ENCODE data around the gene LGALS1. TPM values are rescaled to one million over a fixed set of nuclear protein-coding genes. Genes with fewer than 3 reads are reported as not detected.
A peak's percentile ranks its signal among the peaks of the same experiment; 100 is the strongest.

LGALS1 gene
- 1,340 TPM for total RNA-seq

- peak; percentile 98 for DNase-seq
Observed at GRCh38 chr22:37674951-37675929, at the start of gene LGALS1. TSS of gene LGALS1 (plus strand) at chr22:37675636. CDS start at chr22:37675703, 67 bp downstream.

DNA sequence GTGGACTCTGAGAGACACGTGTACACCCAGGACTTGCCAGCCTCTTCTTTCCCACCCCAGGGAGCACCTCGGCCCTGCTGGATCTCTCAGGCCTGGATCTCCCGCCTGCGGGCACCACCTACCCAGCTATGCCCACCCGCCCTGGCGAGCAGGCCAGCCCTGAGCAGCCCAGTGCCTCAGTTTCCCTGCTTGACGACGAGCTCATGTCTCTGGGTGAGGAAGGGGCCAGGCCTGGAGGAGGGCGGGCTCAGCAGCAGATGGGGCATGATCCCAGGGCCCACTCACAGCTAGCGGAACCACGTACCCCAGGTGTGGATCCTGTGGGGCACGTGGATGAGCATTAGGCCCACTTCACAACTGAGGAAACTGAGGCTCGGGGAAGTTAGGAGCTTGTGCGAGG, 49.7 kb upstream of the LGALS1 start:
- no peak for DNase-seq

GRCh38 chr22:37626144-37626543, 49.3 kb upstream of the LGALS1 start:
- DNase-seq: no peak

- DNase-seq: no peak
Observed at GRCh38 chr22:37626556-37627075, 48.8 kb upstream of the LGALS1 start.

DNA sequence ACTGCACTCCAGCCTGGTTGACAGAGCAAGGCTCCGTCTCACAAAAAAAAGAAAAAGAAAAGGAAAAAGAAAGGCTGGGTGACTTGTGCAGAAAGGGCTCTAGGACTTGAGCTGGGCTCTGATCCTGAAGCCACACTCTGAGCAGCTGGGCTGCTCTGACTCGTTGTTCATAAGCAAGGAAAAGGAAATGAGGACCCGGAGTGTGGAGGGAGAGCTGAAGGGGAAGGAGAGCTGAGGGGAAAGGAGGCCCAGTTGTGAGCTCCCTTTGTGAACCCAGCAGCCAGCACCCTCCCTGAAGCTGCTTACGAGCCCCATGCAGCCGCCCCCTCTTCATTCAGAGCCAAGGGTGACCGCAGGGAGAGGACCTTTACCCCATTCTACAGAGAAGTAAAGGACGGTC, 48.3 kb upstream of the LGALS1 start:
- no peak for DNase-seq

DNA sequence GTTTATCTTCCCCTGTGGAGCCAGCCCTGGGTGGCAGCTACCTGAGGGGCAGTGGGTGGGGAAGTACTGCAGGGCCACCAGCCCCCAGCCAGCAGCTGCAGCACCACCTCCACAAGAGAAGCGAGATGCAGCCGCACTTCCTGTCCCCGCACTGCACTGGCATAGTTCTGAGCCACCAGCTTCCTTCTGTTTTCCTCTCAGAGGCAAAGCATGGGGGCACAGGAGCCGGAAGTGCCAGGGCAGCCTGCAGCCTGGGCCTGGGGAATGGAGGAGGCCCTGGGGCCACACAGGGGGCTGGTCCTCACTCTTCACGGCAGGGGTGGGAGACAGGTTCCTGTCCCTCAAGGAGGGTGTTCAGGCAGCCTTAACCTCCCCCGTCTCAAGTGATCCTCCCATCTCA, 47.9 kb upstream of the LGALS1 start:
- no peak for DNase-seq

GRCh38 chr22:37628830-37629229, 46.6 kb upstream of the LGALS1 start:
- no peak for DNase-seq

DNA sequence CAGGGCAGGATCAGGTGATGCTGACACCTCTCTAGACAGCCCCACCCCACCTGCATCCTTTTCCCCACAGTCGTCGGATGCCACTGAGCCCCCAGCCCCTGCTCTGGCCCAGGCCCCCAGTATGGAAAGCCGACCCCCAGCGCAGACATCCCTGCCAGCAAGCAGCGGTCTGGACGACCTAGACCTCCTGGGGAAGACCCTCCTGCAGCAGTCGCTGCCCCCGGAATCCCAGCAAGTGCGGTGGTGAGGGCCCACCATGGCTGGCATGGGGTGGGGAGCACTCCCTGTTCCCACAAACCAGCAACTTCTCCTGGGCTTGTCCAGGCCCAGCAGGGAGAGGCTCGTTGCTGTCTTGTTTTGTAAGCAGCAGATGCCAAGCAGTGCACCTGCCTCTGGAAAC, 45.5 kb upstream of the LGALS1 start:
- no peak for DNase-seq

DNA sequence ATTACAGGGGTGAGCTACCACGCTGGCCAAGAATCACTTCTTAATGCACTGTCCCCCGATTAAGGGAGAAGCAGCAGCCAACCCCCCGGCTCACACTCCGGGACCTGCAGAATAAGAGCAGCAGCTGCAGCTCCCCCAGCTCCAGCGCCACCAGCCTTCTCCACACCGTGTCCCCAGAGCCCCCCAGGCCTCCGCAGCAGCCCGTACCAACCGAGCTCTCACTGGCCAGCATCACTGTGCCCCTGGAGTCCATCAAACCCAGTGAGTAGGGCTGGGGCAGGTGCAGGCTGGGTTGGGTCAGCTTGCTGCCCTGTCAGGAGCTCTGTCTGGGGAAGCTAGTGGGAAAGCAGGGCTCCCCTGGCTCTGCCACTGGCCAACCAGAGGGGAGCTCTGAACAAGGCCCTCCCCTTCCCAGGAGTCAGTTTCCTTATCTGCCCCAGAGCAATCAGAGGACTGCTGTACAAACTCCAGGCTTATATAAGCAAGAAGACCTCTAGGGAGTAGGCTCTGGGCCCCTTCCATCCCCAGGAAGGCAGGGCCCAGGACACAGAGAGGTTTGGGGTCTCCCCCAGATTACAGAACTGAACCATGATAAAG, 44.5 kb upstream of the LGALS1 start:
- no peak for DNase-seq

DNA sequence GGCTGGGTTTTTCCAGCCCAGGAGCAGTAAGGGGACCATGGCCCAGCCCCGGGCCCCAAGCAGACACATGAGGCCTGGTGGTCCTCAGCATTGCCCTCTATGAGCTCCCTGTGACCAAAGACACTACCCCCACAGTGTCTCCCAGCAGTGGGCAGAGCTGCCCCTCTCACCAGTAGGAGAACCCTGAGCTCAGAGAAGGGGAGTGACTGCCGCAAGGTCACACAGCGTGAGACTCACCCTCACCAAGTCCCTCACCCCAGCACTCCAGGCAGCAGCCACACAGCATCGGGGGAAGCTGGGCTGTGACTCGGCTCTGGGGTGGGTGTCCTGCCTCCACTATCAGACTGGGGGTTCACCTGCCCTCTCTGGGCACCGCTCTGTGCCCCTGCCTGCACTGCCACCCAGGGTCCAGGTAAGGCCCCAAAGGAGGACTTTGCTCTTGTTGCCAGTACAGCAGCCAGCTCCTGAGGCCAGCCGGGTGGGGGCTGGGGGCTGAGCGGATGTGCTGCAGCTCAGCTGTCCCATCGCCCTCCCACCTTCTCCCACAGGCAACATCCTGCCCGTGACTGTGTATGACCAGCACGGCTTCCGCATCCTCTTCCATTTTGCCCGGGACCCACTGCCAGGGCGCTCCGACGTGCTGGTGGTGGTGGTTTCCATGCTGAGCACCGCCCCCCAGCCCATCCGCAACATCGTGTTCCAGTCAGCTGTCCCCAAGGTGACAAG, 43.8 kb upstream of the LGALS1 start:
- DNase-seq: no peak

GRCh38 chr22:37632174-37633088, 43.0 kb upstream of the LGALS1 start:
- DNase-seq: no peak

GRCh38 chr22:37633089-37633624, 42.3 kb upstream of the LGALS1 start:
- no peak for DNase-seq

DNA sequence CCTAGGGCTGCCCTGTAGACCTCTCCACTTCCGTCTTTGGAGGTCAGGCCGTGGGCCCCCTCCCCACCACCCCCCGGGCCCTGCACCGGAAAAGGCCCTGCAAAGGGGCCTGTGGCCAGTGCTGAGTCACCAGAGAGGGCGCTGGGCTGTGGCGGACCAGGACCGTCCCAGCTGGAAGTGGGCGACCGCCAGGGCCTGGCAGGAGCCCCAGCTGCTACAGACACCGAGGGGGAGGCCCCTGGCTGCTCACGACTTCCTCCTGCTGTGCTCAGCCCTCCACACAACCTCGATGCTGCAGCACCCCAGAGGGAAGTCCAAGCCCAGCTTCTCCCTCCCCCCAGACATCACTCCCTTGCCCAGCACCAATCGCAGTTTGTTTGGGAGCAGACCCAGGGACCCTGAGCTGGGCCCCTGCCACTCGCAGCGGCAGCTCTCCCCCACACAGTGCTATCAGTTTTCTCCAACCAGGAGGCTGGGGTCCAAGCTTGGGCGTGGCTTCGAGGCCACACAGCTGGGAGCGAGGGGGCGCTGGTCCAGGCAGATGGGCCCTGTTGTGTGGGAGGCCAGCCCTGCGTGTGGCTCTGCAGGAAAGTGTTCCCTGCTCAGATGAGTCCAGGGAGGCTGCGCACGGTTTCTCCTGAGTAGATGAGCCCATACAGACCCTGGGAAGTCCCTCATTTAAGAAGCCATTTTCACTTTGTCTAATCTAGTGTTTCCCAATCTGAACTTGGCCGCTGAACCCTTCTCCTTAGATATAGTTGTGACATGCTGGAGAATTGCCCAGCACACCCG, 41.6 kb upstream of the LGALS1 start:
- DNase-seq: peak; percentile 95

GRCh38 chr22:37634417-37634924, 41.0 kb upstream of the LGALS1 start:
- DNase-seq: no peak

- DNase-seq: no peak
Observed at GRCh38 chr22:37635157-37635556, 40.3 kb upstream of the LGALS1 start.

GRCh38 chr22:37636186-37636948, 39.1 kb upstream of the LGALS1 start:
- DNase-seq: no peak

DNA sequence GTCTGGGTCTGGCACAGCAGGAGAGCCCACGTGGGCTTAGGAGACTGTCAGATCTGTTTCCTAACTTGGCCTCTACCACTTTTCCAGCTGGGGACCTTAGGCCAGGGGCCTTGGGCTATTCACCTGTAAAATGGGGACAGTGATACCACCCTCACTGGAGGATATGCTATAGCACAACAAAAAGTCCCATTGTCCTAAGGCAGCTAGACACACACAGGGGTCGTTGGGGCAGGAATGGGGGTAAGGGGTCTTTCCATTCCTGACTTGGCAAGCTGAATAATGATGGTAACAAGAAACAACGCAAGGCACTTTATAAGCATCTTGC, 38.5 kb upstream of the LGALS1 start:
- DNase-seq: no peak

GRCh38 chr22:37638391-37639069, 36.9 kb upstream of the LGALS1 start:
- no peak for DNase-seq

Data from skin of body (tissue), 2 donors.